Breast epithelium (tissue), 3 donors: ENCODE measurements around the gene UBE4A.

Experiments used
- POLR2A ChIP-seq: fragments of 450-650 bp; IDR thresholded peaks from one replicate; pipeline ENCODE4 v1.6.1; 2016; ENCODE audit warnings: antibody characterized with exemption, mild to moderate bottlenecking, moderate library complexity
- POLR2AphosphoS5 ChIP-seq, 3 donors: sonication (generic); formaldehyde crosslinking; IDR thresholded peaks; one replicate each; pipeline ENCODE4 v1.6.1; 2017; ENCODE audit warnings: antibody characterized with exemption in 3 of 3
- TF ChIP-seq, protein P1 (sequence below), 3 donors: fragments of 450-650 bp; IDR thresholded peaks; one replicate each; pipeline ENCODE4 v1.5.1; 2016 to 2017; ENCODE audit warnings: antibody characterized with exemption in 3 of 3, mild to moderate bottlenecking in 3 of 3, moderate library complexity in 3 of 3

GRCh38 chr11:118373263-118373662 lies 13.9 kb downstream of the UBE4A start:
- TF ChIP-seq, protein P1, sequence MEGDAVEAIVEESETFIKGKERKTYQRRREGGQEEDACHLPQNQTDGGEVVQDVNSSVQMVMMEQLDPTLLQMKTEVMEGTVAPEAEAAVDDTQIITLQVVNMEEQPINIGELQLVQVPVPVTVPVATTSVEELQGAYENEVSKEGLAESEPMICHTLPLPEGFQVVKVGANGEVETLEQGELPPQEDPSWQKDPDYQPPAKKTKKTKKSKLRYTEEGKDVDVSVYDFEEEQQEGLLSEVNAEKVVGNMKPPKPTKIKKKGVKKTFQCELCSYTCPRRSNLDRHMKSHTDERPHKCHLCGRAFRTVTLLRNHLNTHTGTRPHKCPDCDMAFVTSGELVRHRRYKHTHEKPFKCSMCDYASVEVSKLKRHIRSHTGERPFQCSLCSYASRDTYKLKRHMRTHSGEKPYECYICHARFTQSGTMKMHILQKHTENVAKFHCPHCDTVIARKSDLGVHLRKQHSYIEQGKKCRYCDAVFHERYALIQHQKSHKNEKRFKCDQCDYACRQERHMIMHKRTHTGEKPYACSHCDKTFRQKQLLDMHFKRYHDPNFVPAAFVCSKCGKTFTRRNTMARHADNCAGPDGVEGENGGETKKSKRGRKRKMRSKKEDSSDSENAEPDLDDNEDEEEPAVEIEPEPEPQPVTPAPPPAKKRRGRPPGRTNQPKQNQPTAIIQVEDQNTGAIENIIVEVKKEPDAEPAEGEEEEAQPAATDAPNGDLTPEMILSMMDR (IDR thresholded peaks at IDR 0.05) = no peak
- TF ChIP-seq POLR2AphosphoS5 (IDR thresholded peaks at IDR 0.05) (no peak), POLR2A (no peak)
